OCI-M2 (cell line): Measurements from ENCODE around the gene DENND5B.
"Not testable (repeated sequence)": the region's sequence is repeated elsewhere in the genome, so short reads cannot be mapped to it uniquely, and the experiment has no call there.

Experiments
- DNase-seq: peaks from one replicate; lab custom pipeline; 2025; ENCODE audit not compliant: unreplicated experiment; lab: John Stamatoyannopoulos, UW

DENND5B gene

DNA sequence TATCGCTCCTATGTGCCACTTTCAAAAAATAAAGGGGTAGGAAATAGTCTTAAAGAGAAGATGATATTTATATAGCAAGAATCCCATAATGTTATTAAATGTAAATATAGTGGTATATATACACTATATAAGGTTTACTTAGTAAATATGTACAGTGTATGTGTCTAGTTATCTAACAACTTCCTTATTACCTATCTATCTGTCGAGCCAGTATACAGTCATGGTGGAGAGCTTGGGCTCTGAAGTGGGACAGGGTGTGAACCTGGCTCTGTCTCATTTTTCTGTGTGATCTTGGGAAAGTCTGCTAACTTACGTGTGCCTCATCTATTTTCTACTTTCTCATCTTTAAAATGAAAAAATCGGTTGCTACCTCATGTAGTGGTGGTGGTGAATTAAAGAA lies 202.2 kb downstream of the DENND5B start:
- no peak for DNase-seq

DNA sequence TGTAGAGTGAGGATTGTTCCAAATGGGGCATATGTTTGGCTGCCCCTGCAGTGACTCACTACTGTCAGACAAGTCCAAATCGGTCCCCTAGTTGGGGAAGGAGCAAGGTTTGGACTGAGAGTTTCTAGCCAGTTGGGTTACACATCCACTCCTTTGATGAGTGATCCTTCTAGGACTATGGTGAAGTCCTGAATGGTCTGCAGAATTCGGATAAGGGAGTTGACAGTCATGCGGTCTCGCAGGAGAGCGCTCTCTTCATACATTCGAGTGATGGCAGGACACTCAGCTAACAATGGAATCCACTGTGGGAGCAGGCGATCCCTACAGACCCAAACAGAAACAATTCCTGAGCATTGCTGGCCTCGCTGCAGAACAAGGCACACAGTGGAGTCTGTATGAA lies 203.5 kb downstream of the DENND5B start:
- DNase-seq = no peak

DNA sequence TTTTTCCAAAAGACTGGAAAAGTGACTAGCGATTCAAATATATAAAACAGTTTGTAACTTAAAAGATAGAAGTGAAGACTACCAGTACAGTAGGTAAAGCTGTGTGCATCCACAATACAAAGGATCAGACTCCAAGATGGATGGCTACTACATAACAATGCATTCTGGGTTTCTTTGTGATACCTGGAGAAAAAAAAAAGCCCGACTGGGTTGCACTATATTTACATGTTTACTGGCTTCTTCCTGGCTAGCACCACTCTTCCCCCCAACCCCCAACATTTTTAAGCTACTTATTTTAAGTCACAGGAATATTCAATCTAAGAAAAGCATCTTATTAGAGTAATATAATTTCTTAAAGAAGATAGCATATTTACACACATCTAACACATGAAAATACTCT lies 203.9 kb downstream of the DENND5B start:
- no peak for DNase-seq

DNA sequence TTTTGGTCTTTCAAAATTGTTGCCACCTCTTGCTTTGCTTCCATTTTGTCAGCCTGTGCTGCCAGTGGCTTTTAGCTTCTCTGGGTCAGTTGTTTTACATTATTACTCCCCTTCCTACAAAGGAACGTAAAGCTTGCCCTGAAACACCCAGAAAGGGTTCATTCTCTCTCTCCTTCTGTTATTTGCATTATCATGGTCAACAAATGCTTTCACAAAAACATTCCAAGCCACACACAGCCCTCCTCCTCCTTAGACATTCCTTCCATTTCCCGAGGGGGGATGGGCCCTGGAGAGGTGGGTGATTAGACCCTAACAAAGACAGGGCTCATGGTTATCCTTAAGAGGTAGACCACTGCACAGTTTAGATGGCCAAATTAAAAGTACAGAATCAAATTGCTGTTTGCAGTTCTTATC lies 204.6 kb downstream of the DENND5B start:
- no peak for DNase-seq

DNA sequence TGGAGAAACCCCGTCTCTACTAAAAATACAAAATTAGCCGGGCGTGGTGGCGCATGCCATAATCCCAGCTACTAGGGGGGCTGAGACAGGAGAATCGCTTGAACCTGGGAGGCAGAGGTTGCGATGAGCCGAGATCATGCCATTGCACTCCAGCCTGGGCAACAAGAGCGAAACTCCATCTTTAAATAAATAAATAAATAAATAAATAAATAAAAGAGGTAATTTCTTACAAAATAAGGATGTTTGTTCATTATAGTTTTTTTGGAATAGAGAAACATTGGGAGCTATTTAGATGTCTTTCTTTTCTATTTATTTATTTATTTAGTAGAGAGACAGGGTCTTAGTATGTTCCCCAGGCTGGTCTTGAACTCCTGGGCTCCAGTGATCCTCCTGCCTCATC lies 213.7 kb downstream of the DENND5B start:
- DNase-seq = not testable (repeated sequence)

DNA sequence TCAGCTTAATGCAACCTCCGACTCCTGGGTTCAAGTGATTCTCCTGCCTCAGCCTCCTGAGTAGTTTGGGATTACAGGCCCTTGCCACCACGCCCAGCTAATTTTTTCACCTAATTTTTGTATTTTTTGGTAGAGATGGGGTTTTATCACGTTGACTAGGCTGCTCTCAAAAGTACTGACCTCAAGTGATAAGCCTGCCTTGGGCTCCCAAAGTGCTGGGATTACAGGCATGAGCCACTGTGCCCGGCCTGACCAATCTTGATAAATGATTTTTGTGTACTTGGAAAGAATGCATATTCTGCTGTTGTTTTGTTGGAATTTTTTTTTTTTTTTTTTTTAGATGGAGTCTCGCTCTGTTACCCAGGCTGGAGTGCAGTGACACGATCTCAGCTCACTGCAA lies 215.5 kb downstream of the DENND5B start:
- not testable (repeated sequence) for DNase-seq

DNA sequence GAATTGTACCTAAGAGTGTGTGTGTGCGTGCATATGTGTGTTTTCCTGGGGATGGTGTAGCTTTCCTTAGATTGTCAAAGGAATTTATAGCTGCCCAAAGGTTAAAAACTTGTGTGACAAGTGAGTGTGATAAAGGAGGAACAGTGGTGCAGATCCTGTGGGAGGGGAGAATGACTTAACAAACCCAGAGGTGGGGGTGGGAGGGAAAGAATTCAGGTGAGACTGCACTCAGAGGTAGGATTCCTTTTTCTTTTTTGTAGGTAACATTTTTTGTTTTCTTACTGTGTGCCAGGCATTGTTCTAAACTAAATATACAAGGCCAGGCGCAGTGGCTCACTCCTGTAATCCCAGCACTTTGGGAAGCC lies 219.7 kb downstream of the DENND5B start:
- no peak for DNase-seq

DNA sequence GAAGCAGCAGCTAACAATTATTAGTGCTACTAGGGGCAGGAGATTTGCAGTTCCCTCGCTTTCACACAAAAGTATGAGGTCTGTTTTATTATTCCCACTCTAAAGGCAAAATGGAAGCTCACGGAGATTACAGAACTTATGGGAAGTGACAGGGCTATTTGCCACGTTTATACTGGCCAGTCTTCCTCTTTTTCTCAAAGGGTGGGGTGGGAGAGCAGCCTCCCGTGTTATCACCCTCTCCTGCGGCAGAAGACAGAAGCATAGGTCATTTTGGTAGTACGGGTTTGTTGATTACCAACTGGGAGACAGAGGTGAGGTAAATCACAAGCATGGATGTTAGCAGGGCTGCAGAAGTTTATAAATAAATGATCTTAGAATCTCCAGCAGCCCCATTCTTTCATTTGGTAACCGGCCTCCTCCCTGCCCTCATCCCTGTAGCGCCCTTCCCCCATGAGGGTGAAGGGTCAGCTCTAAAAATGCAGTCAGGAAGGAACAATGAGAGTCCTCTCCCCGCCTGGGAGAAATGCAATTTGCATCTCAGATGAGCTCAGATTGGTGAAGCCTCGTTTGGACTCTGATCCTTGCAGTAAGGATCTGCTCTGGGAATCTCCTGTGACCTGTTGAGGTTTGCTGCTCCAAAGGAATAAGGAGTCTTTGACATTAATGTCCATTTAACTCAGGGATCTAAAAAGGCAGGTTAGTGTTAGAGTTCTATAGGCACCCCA lies 220.2 kb downstream of the DENND5B start:
- DNase-seq = no peak

DNA sequence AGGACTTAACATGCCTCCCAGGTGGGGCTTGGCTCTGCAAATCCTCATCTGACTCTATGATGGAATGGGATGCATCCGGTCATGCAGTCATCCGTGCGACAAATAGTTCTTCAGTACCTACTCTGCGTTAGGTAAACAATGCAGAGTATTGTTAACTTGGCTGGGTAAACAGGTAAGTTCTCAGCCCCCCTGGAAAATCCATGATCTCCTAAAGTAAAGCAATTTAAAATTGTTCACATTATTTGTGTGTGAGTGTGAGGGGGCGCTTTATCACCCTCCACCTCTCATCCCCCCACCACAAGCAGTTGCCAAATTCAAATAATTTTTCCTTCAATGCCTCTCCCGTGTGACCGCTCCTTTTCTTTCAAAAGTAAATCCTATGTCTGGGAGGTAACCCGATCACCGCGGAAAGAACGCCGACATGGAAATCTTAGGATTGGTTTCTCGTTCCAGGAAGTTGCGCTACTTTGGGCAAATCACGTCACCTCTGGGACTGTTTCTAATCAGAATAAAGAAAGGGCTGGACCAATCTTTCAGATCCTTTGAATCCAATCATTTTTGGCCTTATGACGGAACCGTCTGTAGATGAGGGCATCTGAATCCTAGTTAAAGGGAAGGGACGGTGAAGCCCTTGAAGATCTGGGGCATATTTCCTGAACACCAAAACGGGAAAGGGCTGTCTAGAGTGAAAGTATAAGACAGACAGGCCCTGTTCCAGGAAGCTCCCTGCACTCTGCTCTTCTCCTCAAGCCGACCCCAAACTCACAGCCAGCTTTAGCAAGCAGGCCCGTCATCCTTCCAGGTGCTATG lies 221.0 kb downstream of the DENND5B start:
- DNase-seq = no peak

DNA sequence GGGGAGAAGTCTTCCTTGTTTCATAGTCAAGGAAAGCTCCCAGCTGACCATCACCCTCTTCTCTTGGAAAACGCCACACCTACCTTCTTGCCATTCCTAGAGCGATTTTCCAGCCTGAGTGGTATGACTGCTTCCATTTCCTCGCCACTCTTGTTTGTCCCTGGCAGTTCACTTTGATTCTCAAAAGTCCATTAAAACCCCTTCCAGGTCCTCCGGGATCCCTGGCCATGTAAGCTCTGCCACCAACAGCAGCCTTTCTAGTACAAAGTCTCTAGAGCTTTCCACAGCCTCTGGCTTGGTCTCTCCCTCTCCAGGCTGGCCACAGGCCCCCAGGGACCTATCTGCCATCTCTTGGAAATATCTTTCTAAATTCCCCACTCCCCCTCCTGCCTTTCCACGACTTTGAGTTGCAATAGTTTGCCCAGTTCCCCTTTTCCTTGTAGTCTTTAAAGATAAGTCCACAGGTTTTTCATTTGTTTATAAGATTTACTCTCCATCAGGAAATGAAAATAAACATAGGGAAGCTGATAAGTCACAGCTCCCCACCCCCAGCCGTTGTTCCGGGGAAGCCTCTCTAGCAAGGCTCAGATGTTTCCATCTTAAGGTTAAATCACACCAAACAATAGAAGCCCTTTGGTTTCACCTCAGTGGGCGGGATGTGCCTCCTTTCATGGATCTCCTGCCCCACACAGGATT lies 222.1 kb downstream of the DENND5B start:
- DNase-seq = no peak

DNA sequence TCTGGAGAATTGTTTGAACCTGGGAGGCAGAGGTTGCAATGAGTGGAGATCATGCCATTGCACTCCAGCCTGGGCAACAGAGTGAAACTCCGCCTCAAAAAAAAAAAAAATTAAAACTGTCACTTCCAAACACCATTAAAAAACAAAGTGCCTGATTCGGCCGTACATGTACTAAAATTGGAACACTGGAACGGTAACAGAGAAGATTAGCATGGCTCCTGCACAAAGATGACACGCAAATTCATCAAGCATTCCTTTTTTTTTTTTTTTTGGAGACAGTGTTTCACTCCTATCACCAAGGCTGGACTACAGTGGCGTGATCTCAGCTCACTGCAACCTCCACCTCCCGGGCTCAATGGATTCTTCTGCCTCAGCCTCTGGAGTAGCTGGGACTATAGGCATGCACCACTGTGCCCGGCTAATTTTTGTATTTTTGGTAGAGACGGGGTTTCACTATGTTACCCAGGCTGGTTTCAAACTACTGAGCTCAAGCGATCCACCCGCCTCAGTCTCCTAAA lies 224.8 kb downstream of the DENND5B start:
- no peak for DNase-seq

DNA sequence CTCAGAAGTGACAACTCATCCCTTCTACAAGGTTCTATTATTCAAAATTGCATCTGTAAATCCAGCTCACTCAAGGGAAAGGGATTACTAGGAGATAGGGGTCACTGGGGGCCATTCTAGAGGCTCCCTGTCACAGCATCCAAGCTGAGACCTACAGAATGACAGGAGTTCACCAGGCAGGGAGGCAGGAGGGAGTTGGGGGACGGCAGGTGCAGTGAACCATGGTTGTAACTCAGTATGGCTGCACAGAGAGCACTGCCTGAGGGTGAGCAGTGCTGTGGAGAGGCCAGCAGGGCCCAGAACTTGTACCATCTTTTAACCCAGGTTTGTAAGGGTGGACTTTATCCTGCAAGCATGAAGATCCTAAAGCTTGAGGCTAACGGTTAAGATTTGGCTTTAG lies 227.1 kb downstream of the DENND5B start:
- DNase-seq = no peak

DNA sequence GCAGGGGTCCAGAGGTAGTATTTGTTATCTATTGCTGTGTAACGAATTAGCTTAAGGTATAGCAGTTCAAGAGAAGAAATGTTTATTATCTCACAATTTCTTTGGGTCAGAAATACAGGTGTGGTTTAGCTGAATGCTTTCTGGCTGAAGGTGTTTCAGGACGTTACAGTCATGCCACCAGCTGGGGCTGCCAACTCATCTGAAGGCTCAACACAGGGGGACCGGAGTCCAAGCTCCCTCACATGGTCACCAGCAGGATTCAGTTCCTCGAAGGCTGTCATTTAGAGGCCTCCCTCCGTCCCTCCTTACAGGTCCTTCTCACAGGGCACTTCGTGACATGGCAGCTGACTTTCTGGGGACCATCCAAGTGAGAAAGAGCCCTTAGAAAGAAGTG lies 227.5 kb downstream of the DENND5B start:
- DNase-seq = no peak

DNA sequence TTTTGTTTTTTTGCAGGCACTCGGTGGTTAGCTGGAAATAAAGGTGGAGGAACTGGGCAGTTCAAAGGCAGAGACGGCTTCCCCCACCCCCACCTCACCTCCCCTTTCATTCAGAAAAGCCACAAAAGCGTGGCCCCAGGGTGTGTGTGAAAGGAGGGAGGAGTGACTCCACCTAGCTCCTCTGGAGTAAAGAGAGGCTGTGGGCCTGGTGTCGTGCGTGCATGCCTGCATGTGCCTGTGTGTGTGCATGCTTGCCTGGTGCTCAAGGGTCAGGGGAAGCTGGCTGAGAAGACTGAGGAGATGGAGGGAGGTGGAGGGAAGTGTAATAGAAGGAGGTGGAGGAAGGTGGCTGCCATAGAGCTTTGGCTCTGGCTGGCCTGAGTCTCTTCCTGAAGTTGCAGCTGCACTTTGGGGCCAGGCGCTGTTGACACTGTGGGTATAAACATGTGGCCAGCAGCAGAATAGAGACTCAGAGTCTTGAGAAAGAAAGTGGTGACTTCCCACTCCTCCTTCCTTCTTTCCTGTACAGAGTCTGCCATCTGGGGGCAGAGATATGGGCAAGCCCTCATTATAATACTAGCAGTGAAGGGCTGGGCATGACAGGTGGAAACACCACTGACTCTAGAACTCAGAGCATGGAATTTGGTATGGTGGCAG lies 228.0 kb downstream of the DENND5B start:
- no peak for DNase-seq

DNA sequence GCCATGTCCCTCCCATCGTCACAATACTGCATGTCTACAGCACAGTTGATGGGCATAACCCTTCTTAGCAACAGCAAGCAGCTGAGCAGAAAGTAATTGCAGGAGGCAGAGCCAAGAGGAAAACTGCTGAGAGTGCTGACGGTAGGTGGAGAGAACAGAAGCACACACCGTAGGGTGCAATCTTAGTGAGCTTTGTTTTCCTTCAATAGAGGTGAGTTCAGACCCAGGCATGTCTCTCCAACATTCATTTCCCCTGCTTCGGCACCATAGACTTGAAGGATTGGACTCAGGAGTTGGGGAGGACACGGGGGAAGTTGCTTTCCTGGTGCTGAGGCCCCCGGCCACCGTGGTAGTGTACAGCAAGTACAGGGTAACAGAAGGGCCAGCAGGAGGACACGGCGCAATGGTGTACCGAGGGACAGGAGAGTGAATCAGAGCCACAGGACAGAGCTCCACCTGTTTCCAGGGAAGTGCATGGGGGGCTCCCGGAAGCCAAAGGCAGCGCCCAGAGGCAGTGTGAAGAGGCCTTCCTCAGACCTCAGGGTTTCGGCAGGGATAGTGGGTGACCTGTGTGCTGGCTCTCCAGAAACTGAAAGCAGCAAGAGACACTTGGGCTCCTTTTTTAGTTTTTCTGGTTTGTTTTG lies 228.7 kb downstream of the DENND5B start:
- DNase-seq = no peak

DNA sequence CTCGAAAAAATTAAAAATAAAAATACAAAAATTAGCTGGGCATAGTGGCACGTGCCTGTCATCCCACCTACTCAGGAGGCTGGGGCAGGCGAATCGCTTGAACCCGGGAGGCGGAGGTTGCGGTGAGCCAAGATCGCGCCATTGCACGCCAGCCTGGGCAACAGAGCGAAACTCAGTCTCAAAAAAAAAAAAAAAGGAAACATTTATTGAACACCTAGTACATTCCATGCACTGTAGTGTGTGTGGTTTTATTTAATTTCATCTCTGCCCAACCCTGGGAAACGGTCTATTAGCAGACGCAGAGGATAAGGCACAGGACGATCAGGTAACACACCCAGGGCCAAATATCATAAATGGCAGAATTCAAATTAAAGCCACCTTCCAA lies 229.2 kb downstream of the DENND5B start:
- no peak for DNase-seq

DNA sequence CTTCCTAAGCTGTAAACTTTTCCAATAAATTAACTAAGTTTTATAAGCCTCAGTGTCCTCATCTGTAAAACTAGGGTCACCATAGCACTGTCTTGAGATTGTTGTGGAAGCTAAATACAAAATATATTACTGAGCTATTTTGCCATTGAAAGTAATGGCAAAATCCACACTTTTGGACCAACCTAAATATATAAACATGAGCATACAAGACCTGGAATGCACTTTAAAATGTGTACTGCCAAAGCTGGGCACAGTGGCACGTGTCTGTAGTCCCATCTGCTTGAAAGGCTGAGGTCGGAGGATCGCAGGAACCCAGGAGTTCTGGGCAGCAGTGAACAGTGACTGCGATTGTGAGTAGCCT lies 235.2 kb downstream of the DENND5B start:
- DNase-seq = no peak

DNA sequence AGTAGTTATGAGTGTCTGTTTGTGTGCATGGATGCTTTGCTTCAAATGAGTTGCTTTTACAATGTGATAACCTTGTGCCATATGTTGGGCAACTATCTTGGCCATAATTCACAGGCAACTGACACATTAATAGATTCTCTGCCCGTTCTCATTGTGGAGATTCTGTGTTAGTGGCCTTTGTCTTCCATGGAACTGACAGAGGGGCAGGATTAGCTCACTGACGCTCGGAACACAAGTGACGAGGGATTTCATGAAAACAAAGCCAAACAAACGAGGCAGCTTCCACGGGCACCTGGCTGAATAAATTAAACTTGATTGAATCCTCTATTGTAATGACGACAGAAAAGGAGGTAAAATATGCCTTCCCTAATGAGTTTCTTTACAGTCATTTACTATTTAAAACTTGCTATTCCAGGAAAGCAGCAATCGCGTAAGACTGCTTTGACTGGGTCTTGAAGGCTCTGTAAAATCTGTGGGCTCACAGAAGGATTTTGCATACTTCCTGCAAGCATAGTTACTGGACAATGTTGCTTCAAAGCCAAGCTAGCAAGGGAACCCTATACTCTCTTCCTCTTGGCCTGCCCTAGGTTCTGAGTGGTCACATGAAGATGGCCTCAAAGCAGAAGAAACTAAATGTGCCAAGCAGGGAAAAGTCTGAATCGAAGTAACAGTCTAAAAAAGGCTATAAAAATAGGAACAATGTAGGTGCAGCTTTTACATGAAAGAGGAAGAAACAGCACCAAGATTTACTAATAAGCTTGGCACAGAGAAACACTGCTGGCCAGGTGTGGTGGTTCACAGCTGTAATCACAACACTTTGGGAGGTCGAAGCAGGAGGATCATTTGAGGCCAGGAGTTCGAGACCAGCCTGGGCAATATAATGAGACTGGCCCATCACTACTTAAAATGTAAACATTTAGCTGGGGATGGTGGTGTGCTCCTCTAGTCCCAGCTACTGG lies 236.9 kb downstream of the DENND5B start:
- no peak for DNase-seq

DNA sequence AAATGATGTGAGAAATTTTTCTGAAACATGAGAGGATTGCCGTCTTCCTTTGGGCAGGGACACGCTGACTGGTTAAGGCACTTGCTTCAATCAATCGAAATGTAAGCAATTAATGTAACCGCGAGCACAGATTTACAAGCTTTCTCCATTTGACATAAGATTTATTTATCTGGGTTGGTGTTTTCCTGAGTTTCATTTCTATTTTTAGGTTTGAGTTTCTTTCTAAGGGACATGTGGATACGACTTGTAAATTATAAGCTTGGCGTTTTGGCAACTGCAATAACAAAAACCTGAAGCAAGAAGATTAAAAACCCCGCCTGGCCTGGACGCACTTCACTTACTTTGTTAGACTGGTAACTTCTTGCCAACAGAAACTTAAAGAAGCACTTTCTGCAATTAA lies 244.7 kb downstream of the DENND5B start:
- no peak for DNase-seq

DNA sequence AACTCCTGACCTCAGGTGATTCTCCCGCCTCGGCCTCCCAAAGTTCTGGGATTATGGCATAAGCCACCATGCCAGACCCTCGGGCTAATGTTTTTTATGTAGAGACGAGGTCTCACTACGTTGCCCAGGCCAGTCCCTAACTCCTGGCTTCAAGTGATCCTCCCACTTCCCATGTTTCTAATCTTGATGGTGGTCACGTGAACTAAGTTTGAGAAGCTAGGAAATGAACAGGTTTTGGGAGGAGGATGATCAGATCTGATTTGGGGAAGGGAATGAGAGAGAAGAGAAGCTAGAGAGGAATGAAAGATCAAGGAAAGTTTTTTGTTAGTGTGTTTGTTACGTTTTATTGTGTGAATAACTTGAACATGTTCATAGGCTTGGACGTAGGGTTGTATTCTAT lies 247.8 kb downstream of the DENND5B start:
- DNase-seq = no peak
